ENCODE results near the gene EIF5AL1. TPM values are rescaled to one million over a fixed set of nuclear protein-coding genes. Genes with fewer than 3 reads are reported as not detected.
"Not testable (repeated sequence)": the region's sequence is repeated elsewhere in the genome, so short reads cannot be mapped to it uniquely, and the experiment has no call there.

EIF5AL1 gene
- total RNA-seq, 1 experiment from 2014 or later: 0.54 TPM

- no peaks in the 10 kb centered on the region for H3K36me3 Mint-ChIP-seq (ENCODE audit: insufficient read depth, unreplicated experiment)
- DNase-seq (ENCODE audit: unreplicated experiment): no peak
- H3K27me3 Mint-ChIP-seq (ENCODE audit: insufficient read depth, unreplicated experiment): peaks cover 37% of the 10 kb centered on the region
- no peak overlapping the region for H3K4me3 Mint-ChIP-seq (ENCODE audit: unreplicated experiment)
- no peak overlapping the region for H3K27ac Mint-ChIP-seq (ENCODE audit: low read depth, unreplicated experiment)
- ChIA-PET CTCF (no interaction called here), POLR2A (no interaction called here)
- peaks cover 6% of the 10 kb centered on the region for H3K4me1 Mint-ChIP-seq (ENCODE audit: insufficient read depth, unreplicated experiment)
- TF ChIP-seq CTCF (IDR thresholded peaks at IDR 0.05; ENCODE audit: unreplicated experiment): no peak
- intact Hi-C loops (cut with micrococcal nuclease): no loop called here
- no TSS peak for BruUV-seq (replicated peaks)
- no peaks in the 10 kb centered on the region for H3K9me3 Mint-ChIP-seq (ENCODE audit: unreplicated experiment)
These were observed 14.0 kb upstream of the EIF5AL1 start for GRCh38 chr10:79498291-79498829.

- peak; percentile 32 for DNase-seq (ENCODE audit: unreplicated experiment)
- Mint-ChIP-seq H3K4me1 (ENCODE audit: insufficient read depth, unreplicated experiment) (peaks cover 6% of the 10 kb centered on the region), H3K9me3 (ENCODE audit: unreplicated experiment) (no peaks in the 10 kb centered on the region), H3K36me3 (ENCODE audit: insufficient read depth, unreplicated experiment) (no peaks in the 10 kb centered on the region), H3K4me3 (ENCODE audit: unreplicated experiment) (no peak overlapping the region), H3K27ac (ENCODE audit: low read depth, unreplicated experiment) (no peak overlapping the region), H3K27me3 (ENCODE audit: insufficient read depth, unreplicated experiment) (peaks cover 55% of the 10 kb centered on the region)
- TF ChIP-seq CTCF (IDR thresholded peaks at IDR 0.05; ENCODE audit: unreplicated experiment): peak; percentile 38
- ChIA-PET POLR2A (no interaction called here), CTCF (interaction anchor here (0.6 to 2.4 kb wide), 7 partner anchors 15 to 188 kb away, joined by 3 to 12 read pairs (median 3); no protein-coding TSS in a partner anchor)
- no TSS peak for BruUV-seq (replicated peaks)
- intact Hi-C loops (cut with micrococcal nuclease): loop anchor here (2.0 to 5.0 kb wide), 2 partner anchors 36 to 130 kb away; no protein-coding TSS in a partner anchor
These were observed 9.6 kb upstream of the EIF5AL1 start for GRCh38 chr10:79502561-79503309.

- H3K4me1 Mint-ChIP-seq (ENCODE audit: insufficient read depth, unreplicated experiment); H3K4me3 Mint-ChIP-seq (ENCODE audit: unreplicated experiment); DNase-seq (ENCODE audit: unreplicated experiment); POLR2A ChIA-PET; BruUV-seq (replicated peaks); H3K27ac Mint-ChIP-seq (ENCODE audit: low read depth, unreplicated experiment); H3K9me3 Mint-ChIP-seq (ENCODE audit: unreplicated experiment); H3K36me3 Mint-ChIP-seq (ENCODE audit: insufficient read depth, unreplicated experiment): not testable (repeated sequence)
- CTCF ChIA-PET: interaction anchor here (0.8 to 1.6 kb wide), 3 partner anchors 128 to 146 kb away, joined by 3 to 9 read pairs (median 5); no protein-coding TSS in a partner anchor
- H3K27me3 Mint-ChIP-seq (ENCODE audit: insufficient read depth, unreplicated experiment): peaks cover 45% of the 10 kb centered on the region
- intact Hi-C loops (cut with micrococcal nuclease): loop anchor here (2.0 to 5.0 kb wide), 2 partner anchors 37 to 131 kb away; no protein-coding TSS in a partner anchor
These were observed 8.5 kb upstream of the EIF5AL1 start for GRCh38 chr10:79503787-79504186.

- DNase-seq (ENCODE audit: unreplicated experiment); H3K36me3 Mint-ChIP-seq (ENCODE audit: insufficient read depth, unreplicated experiment); H3K27ac Mint-ChIP-seq (ENCODE audit: low read depth, unreplicated experiment); POLR2A ChIA-PET; H3K9me3 Mint-ChIP-seq (ENCODE audit: unreplicated experiment); CTCF ChIA-PET; H3K4me1 Mint-ChIP-seq (ENCODE audit: insufficient read depth, unreplicated experiment); H3K4me3 Mint-ChIP-seq (ENCODE audit: unreplicated experiment); BruUV-seq (replicated peaks): not testable (repeated sequence)
- intact Hi-C loops (cut with micrococcal nuclease): loop anchor here (5.0 kb wide), 1 partner anchor 132 kb away; no protein-coding TSS in a partner anchor
- peaks cover 43% of the 10 kb centered on the region for H3K27me3 Mint-ChIP-seq (ENCODE audit: insufficient read depth, unreplicated experiment)
These were observed 7.8 kb upstream of the EIF5AL1 start for GRCh38 chr10:79504483-79504882.

GRCh38 chr10:79505328-79505727 lies 7.0 kb upstream of the EIF5AL1 start:
- BruUV-seq (replicated peaks); H3K4me3 Mint-ChIP-seq (ENCODE audit: unreplicated experiment); H3K27ac Mint-ChIP-seq (ENCODE audit: low read depth, unreplicated experiment); H3K36me3 Mint-ChIP-seq (ENCODE audit: insufficient read depth, unreplicated experiment); DNase-seq (ENCODE audit: unreplicated experiment); H3K4me1 Mint-ChIP-seq (ENCODE audit: insufficient read depth, unreplicated experiment); intact Hi-C loops (cut with micrococcal nuclease); H3K9me3 Mint-ChIP-seq (ENCODE audit: unreplicated experiment); CTCF ChIA-PET: not testable (repeated sequence)
- H3K27me3 Mint-ChIP-seq (ENCODE audit: insufficient read depth, unreplicated experiment): peaks cover 43% of the 10 kb centered on the region
- POLR2A ChIA-PET: interaction anchor here (0.6 kb wide), 1 partner anchor 10 kb away, joined by 4 read pairs; no protein-coding TSS in a partner anchor
